Left ventricle myocardium superior (tissue), 1 donor: ENCODE data around the gene TSC22D2. TPM values are rescaled to one million over a fixed set of nuclear protein-coding genes. Genes with fewer than 3 reads are reported as not detected.

ENCODE experiments used
- ATAC-seq: fragments of 200-7000 bp; cut with Tn5 transposase; one replicate; pipeline ENCODE4 v1.9.1; 2020; ENCODE audit warnings: mild to moderate bottlenecking, moderate library complexity
- DNase-seq: peaks from one replicate; pipeline ENCODE4 v3.0.0-alpha.2; 2020
- intact Hi-C: fragments of 100-400 bp; cut with micrococcal nuclease; formaldehyde crosslinking; loops from one replicate; pipeline ENCODE4 v1.11.0; 2022
- total RNA-seq: library from RNA; stranded (reverse); fragmentation: NEBNext Ultra II Directional; extraction: Animal tissue kit (Norgen Biotek cat#: 25700); gene quantifications from one replicate; pipeline ENCODE4 v1.2.1, GENCODE V29; 2021
- donor health status: DM: no; HTN: yes; CAD: no; lungs with severe emphysema.

Gene TSC22D2
- total RNA-seq, 1 donor from 2014 or later, result 22.7 TPM

DNA sequence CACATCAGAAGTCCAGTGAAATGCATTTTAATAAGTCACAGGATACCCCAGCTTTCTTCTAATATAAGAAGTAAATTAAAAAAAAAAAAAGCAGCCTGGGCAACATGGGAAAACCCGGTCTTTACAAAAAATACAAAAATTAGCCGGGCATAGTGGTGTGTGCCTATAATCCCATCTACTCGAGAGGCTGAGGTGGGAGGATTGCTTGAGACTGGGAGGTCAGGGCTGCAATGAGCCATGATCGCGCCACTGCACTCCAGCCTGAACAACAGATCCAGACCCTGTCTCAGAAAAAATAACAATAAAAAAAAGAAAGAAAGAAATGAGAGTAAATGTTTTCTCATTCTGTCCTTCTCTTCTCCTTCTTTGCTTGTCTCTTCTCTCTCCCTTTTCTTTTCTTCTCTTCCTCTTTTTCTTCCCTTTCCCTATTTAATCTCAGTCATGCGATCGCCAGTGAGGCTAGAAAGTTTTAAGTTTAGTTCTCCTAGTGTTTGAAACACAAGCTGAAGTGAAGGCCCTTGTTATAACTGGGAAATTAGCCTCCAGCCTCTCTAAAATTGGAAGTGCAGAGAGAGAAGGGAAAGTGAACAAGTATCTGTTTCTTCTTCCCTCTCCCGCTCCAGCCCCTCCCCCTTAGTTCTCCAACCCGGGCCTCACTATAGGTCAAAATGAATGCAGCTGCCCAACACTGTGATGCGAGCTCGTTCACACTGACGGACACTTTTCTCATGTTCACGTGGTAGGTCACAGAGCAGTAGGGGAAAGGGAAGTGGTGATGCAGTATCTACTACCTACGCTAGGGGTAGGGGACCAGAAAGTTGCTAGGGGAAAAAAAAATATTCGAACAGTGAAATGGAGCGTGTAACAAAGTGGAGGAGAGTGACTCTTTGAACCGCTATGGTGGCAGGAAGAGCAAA is 23.5 kb upstream of the TSC22D2 start:
- intact Hi-C loops, result no loop called here
- no peak for DNase-seq
- peak; percentile 53 for ATAC-seq

DNA sequence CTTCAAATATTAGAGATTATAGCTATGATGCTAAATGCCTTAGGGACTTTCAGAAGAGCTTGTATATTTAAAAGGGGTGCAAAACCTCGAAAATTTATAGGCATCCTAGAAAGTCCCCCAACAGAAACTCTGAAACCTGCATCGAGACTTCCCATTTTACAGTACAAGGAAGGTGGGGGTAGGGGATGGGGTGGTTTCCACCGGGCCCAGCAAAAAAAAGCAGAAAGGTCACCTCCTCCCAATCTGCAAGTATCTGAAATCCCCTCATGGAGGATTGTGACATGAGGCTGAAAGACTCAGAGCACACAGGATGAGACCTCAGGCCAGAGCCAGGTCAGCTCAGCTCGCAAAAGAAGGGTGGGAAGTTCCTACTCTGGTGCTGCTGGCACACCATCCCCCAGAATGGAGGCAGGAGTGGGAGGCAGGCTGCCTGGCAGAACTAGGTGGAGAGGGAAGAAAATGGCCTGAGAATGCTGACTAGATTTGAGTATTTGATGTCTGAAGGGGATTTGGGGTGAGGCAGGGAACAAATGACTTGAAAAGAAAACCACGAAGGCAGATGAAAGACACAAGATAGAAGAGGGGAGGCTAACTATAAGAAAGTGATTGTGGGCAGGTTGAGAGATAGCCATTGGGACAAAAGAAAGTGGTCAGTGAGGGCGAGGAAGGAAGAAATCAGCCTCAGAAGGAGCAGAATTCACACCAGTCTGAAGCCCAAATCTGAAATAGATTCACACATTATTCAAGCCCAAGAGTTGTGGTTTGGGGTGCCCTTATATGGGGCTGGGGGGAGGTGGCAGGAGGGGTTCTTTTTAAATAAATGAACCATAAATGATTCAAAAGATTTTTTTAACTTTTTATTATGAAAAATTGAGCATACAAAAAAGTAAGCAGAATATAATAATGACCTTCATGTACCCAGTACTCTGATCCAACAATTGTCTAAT is 22.5 kb upstream of the TSC22D2 start:
- intact Hi-C loops, result no loop called here

GRCh38 chr3:150388498-150389418 is 19.3 kb upstream of the TSC22D2 start:
- intact Hi-C loops, result no loop called here
- no peak for ATAC-seq
- DNase-seq, result no peak

More for the DNA sequence above, 22.5 kb upstream of the TSC22D2 start:
- ATAC-seq, result no peak
- no peak for DNase-seq

DNA sequence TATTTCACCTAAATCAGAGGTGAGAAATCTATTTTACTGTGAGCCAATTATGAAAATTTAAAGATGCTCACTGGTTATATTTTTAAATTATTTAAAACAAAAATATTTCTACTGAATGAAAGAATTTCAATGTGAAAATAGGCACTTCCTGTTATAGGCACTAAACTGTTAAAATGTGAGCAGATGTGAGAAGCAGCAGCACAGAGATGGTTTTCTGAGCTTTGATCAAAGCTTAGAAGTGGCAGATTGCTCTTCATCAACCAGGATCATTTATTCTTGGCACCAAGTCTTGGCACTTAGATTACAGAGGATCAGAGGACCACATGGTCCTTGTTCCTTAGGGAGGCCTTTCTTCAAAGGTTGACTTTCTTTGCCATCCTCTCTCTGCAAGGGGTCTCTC is 18.0 kb upstream of the TSC22D2 start:
- intact Hi-C loops, result no loop called here
- ATAC-seq (no peak), DNase-seq (no peak)

DNA sequence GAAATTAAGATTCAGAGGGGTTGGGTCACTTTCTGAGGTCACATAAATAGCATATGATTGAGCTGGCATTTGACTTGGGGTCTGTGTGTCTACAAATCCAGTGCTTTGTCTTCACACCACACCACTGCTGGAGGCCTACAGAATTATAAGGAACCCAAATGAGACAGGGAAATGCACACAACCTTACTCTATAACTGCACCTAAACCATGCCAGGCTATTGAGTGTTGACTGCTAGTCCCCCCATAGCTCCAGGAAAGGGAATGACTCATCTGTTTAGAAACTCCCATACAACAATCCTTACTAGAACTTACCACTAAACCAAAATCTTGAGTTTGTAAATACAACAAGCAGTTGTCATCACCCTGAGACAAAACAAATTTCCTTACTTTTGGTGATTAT is 16.9 kb upstream of the TSC22D2 start:
- intact Hi-C loops, result no loop called here
- DNase-seq, result no peak
- ATAC-seq, result no peak

DNA sequence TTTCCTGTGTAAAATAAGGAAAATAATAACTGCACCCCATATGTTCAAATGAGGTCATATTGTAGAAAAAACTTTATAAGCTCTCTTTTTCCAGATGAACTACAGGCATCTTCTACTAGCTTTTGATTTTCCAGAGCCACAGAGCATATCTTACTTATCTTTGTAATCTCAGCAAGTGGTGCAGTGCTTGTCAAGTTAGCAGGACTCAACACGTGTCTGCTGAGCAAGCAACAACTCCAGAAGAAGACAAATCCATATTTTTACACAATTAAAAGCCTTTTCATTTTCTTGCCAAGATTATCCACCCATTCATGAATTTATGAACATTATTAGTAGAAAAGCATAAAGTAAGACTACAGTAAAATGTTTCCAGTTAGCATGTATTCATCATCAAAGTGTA is 14.4 kb upstream of the TSC22D2 start:
- no peak for ATAC-seq
- intact Hi-C loops, result no loop called here
- DNase-seq, result no peak

- ATAC-seq (no peak), DNase-seq (no peak)
- intact Hi-C loops, result no loop called here
Measured at GRCh38 chr3:150394606-150395005, 13.5 kb upstream of the TSC22D2 start.

GRCh38 chr3:150396491-150396890 is 11.6 kb upstream of the TSC22D2 start:
- ATAC-seq, result no peak
- intact Hi-C loops, result no loop called here
- no peak for DNase-seq

GRCh38 chr3:150396956-150397550 is 11.0 kb upstream of the TSC22D2 start:
- DNase-seq (no peak), ATAC-seq (peak; percentile 65)
- intact Hi-C loops, result no loop called here

- intact Hi-C loops, result no loop called here
- ATAC-seq (no peak), DNase-seq (no peak)
Measured at GRCh38 chr3:150399060-150399459, 9.0 kb upstream of the TSC22D2 start.

GRCh38 chr3:150401285-150401684 is 6.8 kb upstream of the TSC22D2 start:
- DNase-seq, result no peak
- ATAC-seq, result no peak
- intact Hi-C loops, result no loop called here

- no peak for DNase-seq
Measured at GRCh38 chr3:150402217-150402616, 5.9 kb upstream of the TSC22D2 start.

GRCh38 chr3:150404023-150404422 is 4.1 kb upstream of the TSC22D2 start:
- DNase-seq (no peak), ATAC-seq (no peak)
- intact Hi-C loops, result no loop called here

More at GRCh38 chr3:150402217-150402616, 5.9 kb upstream of the TSC22D2 start:
- ATAC-seq, result no peak
- intact Hi-C loops, result no loop called here

DNA sequence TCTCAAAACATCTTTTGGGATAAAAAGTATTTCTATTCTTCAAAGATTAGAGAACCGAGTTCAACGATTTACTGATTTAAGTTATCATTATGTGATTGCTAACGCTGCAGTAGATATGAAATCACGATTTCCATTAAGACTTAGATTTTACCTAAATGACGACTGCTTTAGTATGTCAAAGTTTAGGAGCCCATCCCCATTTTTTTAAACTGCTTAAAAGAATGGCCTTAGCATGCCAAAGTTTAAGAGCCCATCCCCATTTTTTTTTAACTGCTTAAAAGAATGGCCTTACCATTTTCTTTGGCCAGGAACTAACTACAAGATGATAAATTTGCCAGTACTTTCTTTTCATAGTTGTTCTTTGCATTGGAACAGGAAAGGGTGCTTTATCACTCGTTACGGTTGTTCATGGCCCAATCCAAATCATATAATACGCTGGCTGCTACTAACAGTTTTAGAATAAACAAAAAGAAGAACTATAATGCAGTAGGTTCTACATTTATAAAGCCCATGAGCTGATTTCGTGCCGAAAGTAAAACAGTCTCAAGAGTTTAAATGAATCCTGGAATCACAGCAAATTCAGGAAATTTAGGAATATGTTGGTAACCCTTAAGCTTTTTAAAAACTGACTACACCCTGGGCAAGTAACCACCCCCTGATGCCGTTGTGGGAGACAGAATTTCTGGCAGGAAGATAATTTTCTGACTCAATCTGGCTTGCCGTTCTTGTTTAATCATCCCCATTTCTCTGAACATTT is 869 bp upstream of the TSC22D2 start:
- DNase-seq (no peak), ATAC-seq (no peak)
- intact Hi-C loops, result no loop called here

GRCh38 chr3:150407808-150408220 is 284 bp upstream of the TSC22D2 start:
- DNase-seq, result no peak
- no peak for ATAC-seq
- intact Hi-C loops, result no loop called here

DNA sequence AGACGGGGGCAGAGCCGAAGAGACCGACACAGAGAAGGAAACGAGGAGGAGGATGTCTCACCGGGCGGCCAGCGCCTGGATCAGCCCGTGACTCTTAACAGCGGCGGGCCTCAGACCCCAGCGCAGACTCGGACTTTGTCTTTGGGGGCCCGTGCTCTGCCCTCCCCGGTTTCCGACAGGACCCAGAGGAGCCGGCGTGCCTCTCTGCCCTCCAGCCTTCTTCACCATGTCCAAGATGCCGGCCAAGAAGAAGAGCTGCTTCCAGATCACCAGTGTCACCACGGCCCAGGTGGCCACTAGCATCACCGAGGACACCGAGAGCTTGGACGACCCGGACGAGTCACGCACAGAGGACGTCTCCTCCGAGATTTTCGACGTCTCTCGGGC is 1.0 kb downstream of the TSC22D2 start:
- no peak for ATAC-seq
- intact Hi-C loops, result no loop called here
- no peak for DNase-seq

GRCh38 chr3:150409512-150410310 is 1.6 kb downstream of the TSC22D2 start:
- ATAC-seq (peak; percentile 63), DNase-seq (peak; percentile 87)
- intact Hi-C loops, result loop anchor here (10.0 kb wide), 1 partner anchor 75 kb away; no protein-coding TSS in a partner anchor
